NK-92 (cell line): Measurements from ENCODE around the gene SUMF1.
"Not testable (repeated sequence)": the region's sequence is repeated elsewhere in the genome, so short reads cannot be mapped to it uniquely, and the experiment has no call there.

ENCODE experiments used
- DNase-seq: peaks from one replicate; lab custom pipeline; 2025; ENCODE audit not compliant: unreplicated experiment; lab: John Stamatoyannopoulos, UW

Gene SUMF1

GRCh38 chr3:4341336-4341675 is 125.8 kb downstream of the SUMF1 start:
- no peak for DNase-seq

- DNase-seq: no peak
Observed at GRCh38 chr3:4340411-4341335, 126.4 kb downstream of the SUMF1 start.

GRCh38 chr3:4340077-4340410 is 127.0 kb downstream of the SUMF1 start:
- no peak for DNase-seq

GRCh38 chr3:4338751-4339150 is 128.3 kb downstream of the SUMF1 start:
- DNase-seq: no peak

GRCh38 chr3:4336850-4337546 is 130.1 kb downstream of the SUMF1 start:
- DNase-seq: no peak

GRCh38 chr3:4335840-4336562 is 131.1 kb downstream of the SUMF1 start:
- DNase-seq: no peak

- no peak for DNase-seq
Observed at GRCh38 chr3:4334548-4334947, 132.5 kb downstream of the SUMF1 start.

GRCh38 chr3:4332991-4333390 is 134.1 kb downstream of the SUMF1 start:
- DNase-seq: no peak

GRCh38 chr3:4332574-4332973 is 134.5 kb downstream of the SUMF1 start:
- DNase-seq: no peak

- no peak for DNase-seq
Observed at GRCh38 chr3:4332111-4332510, 135.0 kb downstream of the SUMF1 start.

GRCh38 chr3:4329806-4330205 is 137.3 kb downstream of the SUMF1 start:
- DNase-seq: not testable (repeated sequence)

GRCh38 chr3:4326868-4327267 is 140.2 kb downstream of the SUMF1 start:
- DNase-seq: no peak

GRCh38 chr3:4323246-4324027 is 143.6 kb downstream of the SUMF1 start:
- no peak for DNase-seq

GRCh38 chr3:4322635-4323034 is 144.4 kb downstream of the SUMF1 start:
- no peak for DNase-seq

GRCh38 chr3:4321732-4322131 is 145.3 kb downstream of the SUMF1 start:
- no peak for DNase-seq

- no peak for DNase-seq
Observed at GRCh38 chr3:4320096-4320911, 146.8 kb downstream of the SUMF1 start.

- no peak for DNase-seq
Observed at GRCh38 chr3:4314688-4315087, 152.4 kb downstream of the SUMF1 start.

- no peak for DNase-seq
Observed at GRCh38 chr3:4313606-4314293, 153.3 kb downstream of the SUMF1 start.

GRCh38 chr3:4311496-4311895 is 155.6 kb downstream of the SUMF1 start:
- DNase-seq: no peak
